SW480 (cell line): ENCODE data around the gene IMPG2.

Experiments used
- DNase-seq: peaks from one replicate; pipeline ENCODE4 v3.0.0-alpha.2; 2016; ENCODE audit warnings: low spot score

The IMPG2 gene

GRCh38 chr3:101273608-101274007, 46.8 kb downstream of the IMPG2 start:
- DNase-seq, result no peak

GRCh38 chr3:101273156-101273555, 47.2 kb downstream of the IMPG2 start:
- no peak for DNase-seq

GRCh38 chr3:101271728-101272127, 48.6 kb downstream of the IMPG2 start:
- DNase-seq, result no peak

GRCh38 chr3:101270149-101270548, 50.2 kb downstream of the IMPG2 start:
- DNase-seq, result no peak

GRCh38 chr3:101268971-101269671, 51.3 kb downstream of the IMPG2 start:
- no peak for DNase-seq

- DNase-seq, result no peak
Measured at GRCh38 chr3:101268141-101268540, 52.2 kb downstream of the IMPG2 start.

GRCh38 chr3:101266566-101266965, 53.8 kb downstream of the IMPG2 start:
- DNase-seq, result no peak

GRCh38 chr3:101266071-101266470, 54.3 kb downstream of the IMPG2 start:
- DNase-seq, result no peak

- no peak for DNase-seq
Measured at GRCh38 chr3:101262393-101263240, 57.8 kb downstream of the IMPG2 start.

- DNase-seq, result no peak
Measured at GRCh38 chr3:101261506-101261905, 58.9 kb downstream of the IMPG2 start.

- DNase-seq, result peak; percentile 30
Measured at GRCh38 chr3:101259485-101260341, 60.7 kb downstream of the IMPG2 start.

GRCh38 chr3:101256511-101256910, 63.9 kb downstream of the IMPG2 start:
- no peak for DNase-seq

- DNase-seq, result no peak
Measured at GRCh38 chr3:101255441-101255840, 64.9 kb downstream of the IMPG2 start.

GRCh38 chr3:101253396-101253795, 67.0 kb downstream of the IMPG2 start:
- no peak for DNase-seq

GRCh38 chr3:101252945-101253344, 67.4 kb downstream of the IMPG2 start:
- no peak for DNase-seq

- no peak for DNase-seq
Measured at GRCh38 chr3:101252307-101252706, 68.1 kb downstream of the IMPG2 start.

GRCh38 chr3:101251441-101251840, 68.9 kb downstream of the IMPG2 start:
- DNase-seq, result no peak

- DNase-seq, result no peak
Measured at GRCh38 chr3:101249522-101249921, 70.9 kb downstream of the IMPG2 start.

- DNase-seq, result no peak
Measured at GRCh38 chr3:101248736-101249135, 71.6 kb downstream of the IMPG2 start.

- DNase-seq, result no peak
Measured at GRCh38 chr3:101244212-101244575, 76.2 kb downstream of the IMPG2 start.

GRCh38 chr3:101243285-101244211, 76.8 kb downstream of the IMPG2 start:
- no peak for DNase-seq
